K562 (cell line): ENCODE measurements around the gene SGMS1. TPM values are rescaled to one million over a fixed set of nuclear protein-coding genes. Genes with fewer than 3 reads are reported as not detected.

Experiments used
- ATF2 ChIP-seq: sonication (generic); formaldehyde crosslinking; IDR thresholded peaks from 2 replicates; pipeline ENCODE4 v1.8.1; 2022; ENCODE audit warnings: missing genetic modification reagents
- DPF2 ChIP-seq: fragments of 450-650 bp; IDR thresholded peaks from 2 replicates; pipeline ENCODE4 v1.6.1; 2016
- FOXJ3 ChIP-seq: sonication (generic); formaldehyde crosslinking; IDR thresholded peaks from 2 replicates; pipeline ENCODE4 v1.4.0; 2020; ENCODE audit warnings: mild to moderate bottlenecking, missing genetic modification reagents
- GTF2A2 ChIP-seq: IDR thresholded peaks from 2 replicates; pipeline ENCODE4 v1.6.1; 2016; ENCODE audit warnings: mild to moderate bottlenecking, missing genetic modification characterization, missing compliant biosample characterization
- NBN ChIP-seq: fragments of 450-650 bp; IDR thresholded peaks from 2 replicates; pipeline ENCODE4 v1.6.1; 2016; ENCODE audit warnings: low read depth, mild to moderate bottlenecking
- NELFE ChIP-seq: IDR thresholded peaks from 2 replicates; pipeline ENCODE4 v1.6.1; 2011; ENCODE audit warnings: mild to moderate bottlenecking; ENCODE audit not compliant: insufficient read depth, insufficient read length
- NFE2 ChIP-seq: IDR thresholded peaks from 2 replicates; pipeline ENCODE4 v1.6.1; 2014; ENCODE audit warnings: antibody characterized with exemption, low read depth
- NR3C1 ChIP-seq: sonication (generic); formaldehyde crosslinking; IDR thresholded peaks from 2 replicates; pipeline ENCODE4 v1.8.1; 2022; ENCODE audit warnings: missing genetic modification reagents
- NRF1 ChIP-seq, 2 experiments: fragments of 450-650 bp; IDR thresholded peaks in 1 of 2; conservative IDR thresholded peaks in 1 of 2; 2 replicates each; pipeline ENCODE4 v1.6.1; 2014; ENCODE audit warnings: mild to moderate bottlenecking in 2 of 2
- ZNF431 ChIP-seq: sonication (generic); formaldehyde crosslinking; IDR thresholded peaks from 2 replicates; pipeline ENCODE4 v1.8.0; 2022; ENCODE audit warnings: mild to moderate bottlenecking, missing genetic modification reagents
- ZNF584 ChIP-seq: fragments of 200-800 bp; sonication (Bioruptor generic); IDR thresholded peaks from 2 replicates; pipeline ENCODE4 v1.6.1; 2016; ENCODE audit warnings: low read depth, mild to moderate bottlenecking, missing genetic modification characterization, missing compliant biosample characterization
- polyA plus RNA-seq, 8 experiments: library from polyadenylated mRNA; depleted of rRNA in 4 of 8; stranded (reverse) in 5 of 8; unstranded in 3 of 8; fragments of >200 nt; fragmentation: Nextera tagmentation in 2 of 8; fragmentation: Illumina TruSeq in 1 of 8; extraction: Ambion mirVana in 2 of 8; extraction: Trizol in 1 of 8; gene quantifications; 2 replicates each; pipeline versions ENCODE4 v1.2.1 to v1.2.3, GENCODE V29; 2011 to 2014; ENCODE audit warnings: inconsistent platforms in 1 of 8, missing spikeins in 1 of 8
- total RNA-seq, 7 experiments: library from RNA; depleted of rRNA in 6 of 7; stranded (reverse); fragments of >200 nt in 6 of 7; fragmentation: Illumina TruSeq in 2 of 7; extraction: Trizol in 2 of 7; gene quantifications; 2 replicates each; pipeline versions ENCODE4 v1.2.1 to v1.2.3, GENCODE V29; 2011 to 2021; ENCODE audit warnings: low replicate concordance in 1 of 7
- TF ChIP-seq, protein P1 (sequence below), 2 experiments: fragments of 450-650 bp in 1 of 2; sonication (generic) in 1 of 2; formaldehyde crosslinking in 1 of 2; IDR thresholded peaks; 2 replicates each; pipeline versions ENCODE4 v1.7.1 to v1.9.0; 2016 to 2022; ENCODE audit warnings: inconsistent platforms in 1 of 2, mild to moderate bottlenecking in 1 of 2, missing genetic modification reagents in 1 of 2
- TF ChIP-seq, protein P2 (sequence below): fragments of 250-450 bp; sonication (Bioruptor Pico); IDR thresholded peaks from 2 replicates; pipeline ENCODE4 v1.4.0; 2020

SGMS1 gene
- total and polyA plus RNA-seq, 9 of the 15 experiments (the other 6 are each of a cell fraction or from before 2014, with no cell fraction given), result 22.6 to 232 (median 82.2) TPM

DNA sequence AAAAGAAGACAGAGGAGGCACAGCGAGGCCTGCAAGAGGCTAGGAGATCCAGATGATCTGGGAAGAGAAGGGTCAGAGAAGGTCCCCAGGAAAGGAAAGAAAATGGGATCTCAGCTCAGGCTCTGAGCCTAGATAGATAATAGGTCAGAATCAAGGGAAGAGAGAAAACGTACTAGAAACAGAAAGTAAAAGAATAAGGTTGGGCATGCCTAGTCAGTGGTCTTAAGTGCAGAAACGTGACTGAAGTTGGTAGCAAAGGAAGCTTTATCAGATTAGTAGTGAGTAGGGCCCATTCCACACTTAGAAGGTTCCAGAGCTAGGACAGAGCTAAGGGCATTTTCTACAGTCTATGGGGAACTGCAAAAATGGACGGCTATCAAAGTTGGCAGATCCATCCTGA lies 287.6 kb downstream of the SGMS1 start (continued):
- TF ChIP-seq NELFE (no peak), DPF2 (0 out of 2 replicates have a peak, but pooled peaks have one; percentile 24), FOXJ3 (no peak), NFE2 (no peak), ATF2 (CRISPR knock-in tag) (no peak), NRF1 (conservative IDR thresholded peaks at IDR 0.05 in 1 of 2, IDR thresholded peaks at IDR 0.05 in 1 of 2) (0 out of 4 replicates have a peak, but pooled peaks of 1 of the 2 experiments have one; percentile 16), NBN (peak; percentile 32; the same call in 1 of the 2 replicates), GTF2A2 (tag) (no peak), ZNF431 (CRISPR knock-in tag) (no peak), NR3C1 (CRISPR knock-in tag) (no peak), ZNF584 (no peak)
- TF ChIP-seq, protein P1, sequence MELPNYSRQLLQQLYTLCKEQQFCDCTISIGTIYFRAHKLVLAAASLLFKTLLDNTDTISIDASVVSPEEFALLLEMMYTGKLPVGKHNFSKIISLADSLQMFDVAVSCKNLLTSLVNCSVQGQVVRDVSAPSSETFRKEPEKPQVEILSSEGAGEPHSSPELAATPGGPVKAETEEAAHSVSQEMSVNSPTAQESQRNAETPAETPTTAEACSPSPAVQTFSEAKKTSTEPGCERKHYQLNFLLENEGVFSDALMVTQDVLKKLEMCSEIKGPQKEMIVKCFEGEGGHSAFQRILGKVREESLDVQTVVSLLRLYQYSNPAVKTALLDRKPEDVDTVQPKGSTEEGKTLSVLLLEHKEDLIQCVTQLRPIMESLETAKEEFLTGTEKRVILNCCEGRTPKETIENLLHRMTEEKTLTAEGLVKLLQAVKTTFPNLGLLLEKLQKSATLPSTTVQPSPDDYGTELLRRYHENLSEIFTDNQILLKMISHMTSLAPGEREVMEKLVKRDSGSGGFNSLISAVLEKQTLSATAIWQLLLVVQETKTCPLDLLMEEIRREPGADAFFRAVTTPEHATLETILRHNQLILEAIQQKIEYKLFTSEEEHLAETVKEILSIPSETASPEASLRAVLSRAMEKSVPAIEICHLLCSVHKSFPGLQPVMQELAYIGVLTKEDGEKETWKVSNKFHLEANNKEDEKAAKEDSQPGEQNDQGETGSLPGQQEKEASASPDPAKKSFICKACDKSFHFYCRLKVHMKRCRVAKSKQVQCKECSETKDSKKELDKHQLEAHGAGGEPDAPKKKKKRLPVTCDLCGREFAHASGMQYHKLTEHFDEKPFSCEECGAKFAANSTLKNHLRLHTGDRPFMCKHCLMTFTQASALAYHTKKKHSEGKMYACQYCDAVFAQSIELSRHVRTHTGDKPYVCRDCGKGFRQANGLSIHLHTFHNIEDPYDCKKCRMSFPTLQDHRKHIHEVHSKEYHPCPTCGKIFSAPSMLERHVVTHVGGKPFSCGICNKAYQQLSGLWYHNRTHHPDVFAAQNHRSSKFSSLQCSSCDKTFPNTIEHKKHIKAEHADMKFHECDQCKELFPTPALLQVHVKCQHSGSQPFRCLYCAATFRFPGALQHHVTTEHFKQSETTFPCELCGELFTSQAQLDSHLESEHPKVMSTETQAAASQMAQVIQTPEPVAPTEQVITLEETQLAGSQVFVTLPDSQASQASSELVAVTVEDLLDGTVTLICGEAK (IDR thresholded peaks at IDR 0.05), result no peak
- TF ChIP-seq, protein P1 (CRISPR knock-in tag; IDR thresholded peaks at IDR 0.05), result no peak
- TF ChIP-seq, protein P2, sequence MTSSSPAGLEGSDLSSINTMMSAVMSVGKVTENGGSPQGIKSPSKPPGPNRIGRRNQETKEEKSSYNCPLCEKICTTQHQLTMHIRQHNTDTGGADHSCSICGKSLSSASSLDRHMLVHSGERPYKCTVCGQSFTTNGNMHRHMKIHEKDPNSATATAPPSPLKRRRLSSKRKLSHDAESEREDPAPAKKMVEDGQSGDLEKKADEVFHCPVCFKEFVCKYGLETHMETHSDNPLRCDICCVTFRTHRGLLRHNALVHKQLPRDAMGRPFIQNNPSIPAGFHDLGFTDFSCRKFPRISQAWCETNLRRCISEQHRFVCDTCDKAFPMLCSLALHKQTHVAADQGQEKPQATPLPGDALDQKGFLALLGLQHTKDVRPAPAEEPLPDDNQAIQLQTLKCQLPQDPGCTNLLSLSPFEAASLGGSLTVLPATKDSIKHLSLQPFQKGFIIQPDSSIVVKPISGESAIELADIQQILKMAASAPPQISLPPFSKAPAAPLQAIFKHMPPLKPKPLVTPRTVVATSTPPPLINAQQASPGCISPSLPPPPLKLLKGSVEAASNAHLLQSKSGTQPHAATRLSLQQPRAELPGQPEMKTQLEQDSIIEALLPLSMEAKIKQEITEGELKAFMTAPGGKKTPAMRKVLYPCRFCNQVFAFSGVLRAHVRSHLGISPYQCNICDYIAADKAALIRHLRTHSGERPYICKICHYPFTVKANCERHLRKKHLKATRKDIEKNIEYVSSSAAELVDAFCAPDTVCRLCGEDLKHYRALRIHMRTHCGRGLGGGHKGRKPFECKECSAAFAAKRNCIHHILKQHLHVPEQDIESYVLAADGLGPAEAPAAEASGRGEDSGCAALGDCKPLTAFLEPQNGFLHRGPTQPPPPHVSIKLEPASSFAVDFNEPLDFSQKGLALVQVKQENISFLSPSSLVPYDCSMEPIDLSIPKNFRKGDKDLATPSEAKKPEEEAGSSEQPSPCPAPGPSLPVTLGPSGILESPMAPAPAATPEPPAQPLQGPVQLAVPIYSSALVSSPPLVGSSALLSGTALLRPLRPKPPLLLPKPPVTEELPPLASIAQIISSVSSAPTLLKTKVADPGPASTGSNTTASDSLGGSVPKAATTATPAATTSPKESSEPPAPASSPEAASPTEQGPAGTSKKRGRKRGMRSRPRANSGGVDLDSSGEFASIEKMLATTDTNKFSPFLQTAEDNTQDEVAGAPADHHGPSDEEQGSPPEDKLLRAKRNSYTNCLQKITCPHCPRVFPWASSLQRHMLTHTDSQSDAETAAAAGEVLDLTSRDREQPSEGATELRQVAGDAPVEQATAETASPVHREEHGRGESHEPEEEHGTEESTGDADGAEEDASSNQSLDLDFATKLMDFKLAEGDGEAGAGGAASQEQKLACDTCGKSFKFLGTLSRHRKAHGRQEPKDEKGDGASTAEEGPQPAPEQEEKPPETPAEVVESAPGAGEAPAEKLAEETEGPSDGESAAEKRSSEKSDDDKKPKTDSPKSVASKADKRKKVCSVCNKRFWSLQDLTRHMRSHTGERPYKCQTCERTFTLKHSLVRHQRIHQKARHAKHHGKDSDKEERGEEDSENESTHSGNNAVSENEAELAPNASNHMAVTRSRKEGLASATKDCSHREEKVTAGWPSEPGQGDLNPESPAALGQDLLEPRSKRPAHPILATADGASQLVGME (CRISPR knock-in tag), result no peak
